Stimulated activated CD4-positive, alpha-beta T cell treated with anti-CD3 and anti-CD28 coated beads, Interleukin-15, amount 100 ng/mL, for 24 hours (primary cell): ENCODE results near the gene IVD.

Experiments used
- DNase-seq: peaks from one replicate; pipeline ENCODE4 v3.0.0-alpha.2; 2020

The IVD gene

DNA sequence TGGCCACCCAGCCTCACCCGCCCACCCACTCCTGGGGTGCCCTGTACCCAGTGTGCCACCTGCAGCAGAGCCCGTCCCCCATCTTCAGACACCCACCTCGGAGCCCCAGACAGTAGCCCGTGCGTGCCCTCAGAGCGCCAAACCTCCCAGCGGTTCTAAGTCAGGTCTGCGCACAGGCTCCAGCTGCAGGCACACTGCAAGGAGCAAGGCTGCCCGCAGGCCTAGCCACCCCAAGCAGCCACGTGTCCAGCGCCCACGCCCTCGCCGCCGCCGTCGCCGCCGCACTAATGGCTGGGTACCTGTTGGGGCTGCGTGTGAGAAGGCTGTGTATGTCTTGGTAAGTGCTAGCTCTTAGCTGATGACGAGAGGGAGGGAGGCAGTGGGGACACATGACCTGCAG, 56.4 kb downstream of the IVD start:
- no peak for DNase-seq

DNA sequence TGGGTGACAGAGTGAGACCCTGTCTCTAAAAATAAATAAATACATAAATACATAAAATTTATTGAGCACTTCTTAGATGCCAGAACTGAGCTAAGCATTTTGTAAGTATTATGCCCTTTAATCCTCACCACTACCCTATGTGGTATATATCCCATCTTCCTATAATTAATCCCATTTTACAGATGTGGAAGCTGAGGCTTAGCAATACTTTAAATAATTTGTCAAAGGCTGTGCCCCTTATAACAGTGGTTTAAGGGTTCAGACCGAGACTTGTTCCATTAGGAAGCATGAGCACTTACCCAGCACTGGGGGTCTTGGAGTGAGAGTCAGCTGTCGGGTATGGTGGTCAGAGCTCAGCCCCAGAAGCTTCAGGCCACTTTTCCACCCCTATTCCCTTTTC, 57.7 kb downstream of the IVD start:
- DNase-seq: no peak

DNA sequence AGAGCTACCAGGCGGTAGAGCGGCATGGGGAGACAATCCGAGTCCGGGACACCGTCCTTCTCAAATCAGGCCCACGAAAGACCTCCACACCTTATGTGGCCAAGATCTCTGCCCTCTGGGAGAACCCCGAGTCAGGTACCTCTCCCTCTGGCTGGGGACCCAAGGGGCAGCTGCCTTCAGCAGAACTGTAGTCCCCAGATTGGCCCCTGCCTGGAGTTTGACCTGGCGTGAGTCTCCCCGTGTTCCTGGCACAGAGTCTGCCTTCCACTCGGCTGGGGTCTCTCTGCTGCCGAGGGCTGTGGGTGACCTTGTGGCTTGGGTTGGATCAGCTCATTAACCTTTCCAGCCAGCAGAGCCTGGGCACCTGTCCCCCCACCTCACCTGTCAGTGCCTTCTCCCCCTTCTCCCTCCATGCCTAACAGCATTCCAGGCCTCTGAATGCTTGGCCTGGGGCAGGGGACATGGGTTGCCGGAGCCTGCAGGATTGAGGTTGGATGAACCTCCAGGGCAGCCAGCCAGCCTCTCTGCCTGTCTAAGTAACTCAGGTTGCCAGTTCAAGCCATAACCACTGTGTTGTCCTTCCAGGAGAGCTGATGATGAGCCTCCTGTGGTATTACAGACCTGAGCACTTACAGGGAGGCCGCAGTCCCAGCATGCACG, 58.4 kb downstream of the IVD start:
- DNase-seq: no peak

DNA sequence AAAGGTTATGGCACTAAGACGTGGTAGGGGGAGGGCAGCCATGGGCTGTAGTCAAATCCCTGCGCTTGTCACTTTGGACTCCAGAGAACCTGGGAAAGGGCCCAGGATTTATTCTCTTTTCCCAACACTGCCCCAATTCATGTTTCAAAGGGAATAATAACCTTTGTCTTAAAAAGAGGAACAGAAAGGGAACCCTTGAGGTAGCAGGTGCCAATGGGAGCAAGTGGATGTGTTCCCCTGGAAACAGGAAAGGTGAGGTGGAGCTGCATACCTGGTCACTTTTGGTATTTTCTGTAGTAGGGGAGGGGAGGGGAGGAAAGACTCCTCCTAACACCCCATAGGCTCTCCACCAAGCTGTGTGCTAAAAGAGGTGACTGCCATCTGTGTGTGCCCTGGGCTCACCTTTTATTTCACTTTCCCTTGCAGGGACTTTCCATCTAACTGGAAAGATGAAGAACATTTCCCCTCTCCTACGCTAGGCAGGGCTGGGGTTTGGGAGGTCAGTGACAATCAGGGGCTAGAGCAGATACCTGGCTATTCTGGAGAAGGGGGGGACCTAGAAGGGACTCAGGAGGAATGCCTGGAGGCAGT, 59.1 kb downstream of the IVD start:
- DNase-seq: no peak

- no peak for DNase-seq
Observed at GRCh38 chr15:40465939-40466338, 60.3 kb downstream of the IVD start.

GRCh38 chr15:40466426-40467260, 61.0 kb downstream of the IVD start:
- DNase-seq: no peak

- DNase-seq: no peak
Observed at GRCh38 chr15:40467261-40467615, 61.6 kb downstream of the IVD start.

DNA sequence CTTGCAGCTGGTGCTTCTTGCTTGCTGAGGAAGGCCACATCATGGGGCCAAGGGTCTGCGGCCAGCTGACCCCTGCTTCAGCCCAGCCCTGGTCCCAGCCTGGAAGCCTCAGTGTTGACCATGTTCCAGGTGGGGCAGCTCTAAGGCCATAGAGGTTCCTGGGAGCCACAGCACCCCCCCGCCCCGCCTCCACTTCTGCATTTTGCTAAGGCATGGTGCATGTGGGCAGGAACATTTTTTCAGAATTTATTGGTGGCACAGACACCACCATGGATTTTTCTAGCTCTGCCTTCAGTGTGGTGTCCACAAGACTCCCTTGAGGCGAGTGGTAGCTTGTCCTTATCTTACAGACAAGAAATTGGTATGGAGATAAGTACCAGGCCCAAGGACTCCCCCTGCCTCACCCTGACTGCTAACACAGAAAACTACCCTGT, 63.3 kb downstream of the IVD start:
- DNase-seq: no peak

GRCh38 chr15:40469776-40470390, 64.3 kb downstream of the IVD start:
- DNase-seq: no peak

- peak; percentile 71 for DNase-seq
Observed at GRCh38 chr15:40470423-40471104, 65.0 kb downstream of the IVD start, which contains the start of gene CHST14. Gene CHST14 (plus strand): TSS chr15:40470984. CDS start chr15:40471214, 230 bp downstream.
